ENCODE data around the gene FCRL5. TPM values are rescaled to one million over a fixed set of nuclear protein-coding genes. Genes with fewer than 3 reads are reported as not detected.

FCRL5 gene
- total and polyA plus RNA-seq, 10 of the 15 experiments (the other 5 are each of a cell fraction or from before 2014, with no cell fraction given), result 1.1 to 136 (median 7.0) TPM

DNA sequence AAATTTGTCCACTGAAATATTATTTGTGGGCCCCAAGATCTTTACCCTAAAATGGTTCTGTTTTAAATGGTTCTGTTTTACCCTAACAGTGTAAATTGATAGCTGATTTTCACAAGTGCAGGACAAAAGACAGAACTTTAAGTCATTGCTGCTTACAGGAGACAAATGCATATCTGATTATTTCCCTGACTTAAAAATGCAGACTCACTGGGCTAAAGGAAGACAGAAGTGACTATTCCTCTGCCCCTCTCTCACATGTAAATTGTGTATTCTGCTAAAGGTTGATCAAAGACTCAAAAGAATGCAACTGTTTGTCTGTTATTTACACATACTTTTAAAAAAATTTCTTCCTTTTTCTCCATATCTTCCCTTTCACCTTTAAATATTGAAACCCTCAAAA lies 12.7 kb downstream of the FCRL5 start (continued):
- TF ChIP-seq, protein P1, sequence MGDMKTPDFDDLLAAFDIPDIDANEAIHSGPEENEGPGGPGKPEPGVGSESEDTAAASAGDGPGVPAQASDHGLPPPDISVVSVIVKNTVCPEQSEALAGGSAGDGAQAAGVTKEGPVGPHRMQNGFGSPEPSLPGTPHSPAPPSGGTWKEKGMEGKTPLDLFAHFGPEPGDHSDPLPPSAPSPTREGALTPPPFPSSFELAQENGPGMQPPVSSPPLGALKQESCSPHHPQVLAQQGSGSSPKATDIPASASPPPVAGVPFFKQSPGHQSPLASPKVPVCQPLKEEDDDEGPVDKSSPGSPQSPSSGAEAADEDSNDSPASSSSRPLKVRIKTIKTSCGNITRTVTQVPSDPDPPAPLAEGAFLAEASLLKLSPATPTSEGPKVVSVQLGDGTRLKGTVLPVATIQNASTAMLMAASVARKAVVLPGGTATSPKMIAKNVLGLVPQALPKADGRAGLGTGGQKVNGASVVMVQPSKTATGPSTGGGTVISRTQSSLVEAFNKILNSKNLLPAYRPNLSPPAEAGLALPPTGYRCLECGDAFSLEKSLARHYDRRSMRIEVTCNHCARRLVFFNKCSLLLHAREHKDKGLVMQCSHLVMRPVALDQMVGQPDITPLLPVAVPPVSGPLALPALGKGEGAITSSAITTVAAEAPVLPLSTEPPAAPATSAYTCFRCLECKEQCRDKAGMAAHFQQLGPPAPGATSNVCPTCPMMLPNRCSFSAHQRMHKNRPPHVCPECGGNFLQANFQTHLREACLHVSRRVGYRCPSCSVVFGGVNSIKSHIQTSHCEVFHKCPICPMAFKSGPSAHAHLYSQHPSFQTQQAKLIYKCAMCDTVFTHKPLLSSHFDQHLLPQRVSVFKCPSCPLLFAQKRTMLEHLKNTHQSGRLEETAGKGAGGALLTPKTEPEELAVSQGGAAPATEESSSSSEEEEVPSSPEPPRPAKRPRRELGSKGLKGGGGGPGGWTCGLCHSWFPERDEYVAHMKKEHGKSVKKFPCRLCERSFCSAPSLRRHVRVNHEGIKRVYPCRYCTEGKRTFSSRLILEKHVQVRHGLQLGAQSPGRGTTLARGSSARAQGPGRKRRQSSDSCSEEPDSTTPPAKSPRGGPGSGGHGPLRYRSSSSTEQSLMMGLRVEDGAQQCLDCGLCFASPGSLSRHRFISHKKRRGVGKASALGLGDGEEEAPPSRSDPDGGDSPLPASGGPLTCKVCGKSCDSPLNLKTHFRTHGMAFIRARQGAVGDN (IDR thresholded peaks at IDR 0.05), result no peak
- TF ChIP-seq HDAC6 (IDR thresholded peaks at IDR 0.05; ENCODE audit: unreplicated experiment), result no peak

DNA sequence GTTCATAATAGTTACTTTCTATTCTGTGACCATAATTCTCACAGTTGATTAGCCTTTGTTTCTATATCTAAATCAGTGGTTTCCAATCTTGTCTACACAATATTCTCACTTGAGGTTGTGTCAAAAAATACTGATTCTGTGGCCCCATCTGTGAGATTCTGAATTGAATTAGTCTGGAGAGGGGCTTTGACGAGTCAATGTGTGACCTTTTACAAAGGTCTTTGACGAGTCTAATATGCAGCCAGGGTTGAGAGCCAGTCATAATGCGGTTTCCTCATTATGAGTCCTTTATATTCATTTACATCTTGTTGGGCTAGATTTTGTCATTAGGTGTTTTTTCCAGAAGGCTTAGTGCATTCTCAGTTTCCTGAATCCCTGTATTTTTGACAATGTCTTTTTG lies 19.7 kb downstream of the FCRL5 start:
- H3K9me3 ChIP-seq (replicated peaks; ENCODE audit: control insufficient read depth, insufficient read depth, low read length), result no peaks in the 10 kb centered on the region
- no peak overlapping the region for H3K4me3 ChIP-seq
- BruUV-seq (replicated peaks), result no TSS peak
- SMC1A ChIA-PET (ENCODE audit: uncharacterized antibody, unreplicated experiment), result interaction anchor here (1.3 to 1.5 kb wide), 2 partner anchors 9 to 12 kb away, joined by 4 read pairs; no protein-coding TSS in a partner anchor
- peak; percentile 75 for FAIRE-seq
- WGBS (ENCODE audit: insufficient coverage, insufficient replicate concordance, low lambda C conversion rate, missing lambda C conversion rate), result 0% methylated on average over 3 of the region's 3 CpGs
- intact Hi-C loops (cut with micrococcal nuclease; ENCODE audit: unreplicated experiment) (no loop called here), in situ Hi-C loops (cut with MboI) (no loop called here)
- TF ChIP-seq EED (IDR thresholded peaks at IDR 0.05; ENCODE audit: low read depth), result no peak
- peak; percentile 12; the same call in 1 of the 2 replicates for TF ChIP-seq RUNX3 (IDR thresholded peaks at IDR 0.05; ENCODE audit: low read length)
- TF ChIP-seq NR2F1 (conservative IDR thresholded peaks at IDR 0.05), result peak; percentile 52; the same call in 1 of the 2 replicates
- no peak for TF ChIP-seq CEBPB (IDR thresholded peaks at IDR 0.05; ENCODE audit: borderline replicate concordance in 1 of 2, low read depth in 2 of 2, low read length in 2 of 2)
- TF ChIP-seq MTA2 (IDR thresholded peaks at IDR 0.05; ENCODE audit: low read depth), result peak; percentile 57; the same call in 1 of the 2 replicates
- H3K27me3 ChIP-seq (replicated peaks in 1 of 2; ENCODE audit: control insufficient read depth in 2 of 2, insufficient read depth in 2 of 2, low read length in 1 of 2), result no peaks in the 10 kb centered on the region
- no peaks in the 10 kb centered on the region for H3K4me1 ChIP-seq (ENCODE audit: control insufficient read depth, insufficient read depth, low read length)
- no peaks in the 10 kb centered on the region for H3K79me2 ChIP-seq (ENCODE audit: control insufficient read depth, insufficient read depth, low read length)
- CTCF ChIA-PET, result interaction anchor here (1.3 to 2.4 kb wide), 3 partner anchors 11 to 27 kb away, joined by 3 to 10 read pairs (median 5); partner anchors contain the start of gene FCRL5
- no peak overlapping the region for H3K9ac ChIP-seq (ENCODE audit: control insufficient read depth, insufficient read depth, low read length)
- DNase-seq (ENCODE audit: low read depth, low spot score), result no peak
- H3K36me3 ChIP-seq (ENCODE audit: control insufficient read depth in 2 of 2, insufficient read depth in 2 of 2, low read length in 1 of 2), result no peaks in the 10 kb centered on the region
- POLR2A ChIA-PET, result interaction anchor here (0.6 to 1.2 kb wide), 2 partner anchors 17 to 20 kb away, joined by 3 to 4 read pairs; no protein-coding TSS in a partner anchor
- H3K4me2 ChIP-seq (ENCODE audit: control insufficient read depth, insufficient read depth), result no peak overlapping the region
- ATAC-seq, result peak; percentile 58
- RAD21 ChIA-PET (ENCODE audit: unreplicated experiment), result no interaction called here
- no peaks in the 10 kb centered on the region for H4K20me1 ChIP-seq (ENCODE audit: control insufficient read depth, insufficient read depth)
- no peak overlapping the region for H2AFZ ChIP-seq (ENCODE audit: control insufficient read depth, low read depth, low read length)
- H3K27ac ChIP-seq (ENCODE audit: control insufficient read depth, insufficient read depth), result no peak overlapping the region

Measured in GM12878 (cell line).